ENCODE measurements around the gene PCK1. TPM values are rescaled to one million over a fixed set of nuclear protein-coding genes. Genes with fewer than 3 reads are reported as not detected.

Gene PCK1
- total and polyA plus RNA-seq, 2 donors (not counting 3 experiments of a cell fraction or from before 2014, with no cell fraction given): not detected

DNA sequence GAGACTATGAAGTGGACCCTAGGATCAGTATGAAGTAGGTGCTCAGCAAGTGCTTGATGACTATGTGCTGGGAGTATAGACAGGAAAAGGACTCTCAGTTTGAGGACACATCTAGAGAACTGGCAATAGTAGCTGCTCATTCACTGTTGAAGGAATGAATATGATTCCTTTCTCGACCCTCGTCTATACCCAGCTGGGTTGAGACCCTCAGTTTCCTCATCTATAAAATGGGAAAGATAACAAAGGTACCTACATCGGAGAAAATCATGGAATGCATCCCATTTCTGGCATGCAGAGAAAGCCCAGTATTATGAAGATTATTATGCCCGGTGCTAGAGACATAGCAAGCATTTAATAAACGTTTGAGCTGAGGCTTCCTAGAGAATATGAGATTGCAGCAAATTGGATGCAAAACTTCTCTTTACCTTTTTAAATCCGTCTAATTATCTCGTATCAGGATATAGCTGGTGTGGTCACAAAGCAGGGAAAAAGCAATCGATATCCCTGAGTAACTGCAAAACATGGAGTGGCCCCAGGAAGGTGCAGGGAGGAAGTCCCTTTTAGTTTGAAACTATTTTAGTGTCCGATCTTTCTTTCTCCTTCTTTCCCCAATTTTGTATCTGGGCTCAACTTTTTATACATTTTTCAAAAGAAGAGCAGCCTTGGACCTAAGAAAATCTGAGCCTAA lies 2.8 kb upstream of the PCK1 start:
- H3K79me2 ChIP-seq (ENCODE audit: control insufficient read depth, insufficient read depth, low read length): no peaks in the 10 kb centered on the region
- no peaks in the 10 kb centered on the region for H3K36me3 ChIP-seq (ENCODE audit: control insufficient read depth in 2 of 2, extremely low read depth in 1 of 2, insufficient read depth in 2 of 2, low read length in 2 of 2)
- ChIA-PET CTCF (no interaction called here), POLR2A (no interaction called here)
- intact Hi-C loops (cut with micrococcal nuclease) (no loop called here), dilution Hi-C loops (cut with MboI; ENCODE audit: extremely low pct_ligation_motif_present, low sequenced_read_pairs) (no loop called here)
- H3K9ac ChIP-seq (replicated peaks; ENCODE audit: extremely low read depth, insufficient read depth, low read length): no peak overlapping the region
- no peak for FAIRE-seq
- no peak overlapping the region for H2AFZ ChIP-seq (ENCODE audit: low read depth, low read length)
- BruUV-seq (replicated peaks): no TSS peak
- H3K27ac ChIP-seq (ENCODE audit: insufficient read depth, low read depth, low read length): no peak overlapping the region
- no peak overlapping the region for H3K4me2 ChIP-seq (ENCODE audit: insufficient read depth, low read length)
- H3K9me1 ChIP-seq (replicated peaks; ENCODE audit: control insufficient read depth, extremely low read depth, insufficient read depth, low read length): no peaks in the 10 kb centered on the region
- H3K9me3 ChIP-seq (replicated peaks; ENCODE audit: control insufficient read depth, insufficient read depth, low read length): no peaks in the 10 kb centered on the region
- no peaks in the 10 kb centered on the region for H3K4me1 ChIP-seq (ENCODE audit: control insufficient read depth, extremely low read depth, insufficient read depth, low read length)
- DNase-seq (ENCODE audit: low read depth, low spot score): no peak
- no peaks in the 10 kb centered on the region for H3K27me3 ChIP-seq (ENCODE audit: control insufficient read depth in 2 of 2, insufficient read depth in 2 of 2, low read length in 2 of 2)
- H4K20me1 ChIP-seq (replicated peaks; ENCODE audit: control insufficient read depth, extremely low read depth, insufficient read depth, low read length): no peaks in the 10 kb centered on the region
- TF ChIP-seq MYC (IDR thresholded peaks at IDR 0.05; ENCODE audit: low read depth, low read length): no peak
- TF ChIP-seq JUN (IDR thresholded peaks at IDR 0.05; ENCODE audit: borderline replicate concordance, insufficient read depth, insufficient read length, low read depth): no peak
- no peak for TF ChIP-seq POLR2AphosphoS5 (IDR thresholded peaks at IDR 0.05; ENCODE audit: insufficient read depth, low read depth, low read length)
- TF ChIP-seq GATA2 (IDR thresholded peaks at IDR 0.05; ENCODE audit: insufficient read depth, insufficient read length, low read depth, low read length): no peak
- TF ChIP-seq EZH2 (IDR thresholded peaks at IDR 0.05; ENCODE audit: borderline replicate concordance, low read depth, low read length, severe bottlenecking): no peak
- TF ChIP-seq MAX (IDR thresholded peaks at IDR 0.05; ENCODE audit: insufficient read depth, insufficient read length): no peak
- TF ChIP-seq, protein P1, sequence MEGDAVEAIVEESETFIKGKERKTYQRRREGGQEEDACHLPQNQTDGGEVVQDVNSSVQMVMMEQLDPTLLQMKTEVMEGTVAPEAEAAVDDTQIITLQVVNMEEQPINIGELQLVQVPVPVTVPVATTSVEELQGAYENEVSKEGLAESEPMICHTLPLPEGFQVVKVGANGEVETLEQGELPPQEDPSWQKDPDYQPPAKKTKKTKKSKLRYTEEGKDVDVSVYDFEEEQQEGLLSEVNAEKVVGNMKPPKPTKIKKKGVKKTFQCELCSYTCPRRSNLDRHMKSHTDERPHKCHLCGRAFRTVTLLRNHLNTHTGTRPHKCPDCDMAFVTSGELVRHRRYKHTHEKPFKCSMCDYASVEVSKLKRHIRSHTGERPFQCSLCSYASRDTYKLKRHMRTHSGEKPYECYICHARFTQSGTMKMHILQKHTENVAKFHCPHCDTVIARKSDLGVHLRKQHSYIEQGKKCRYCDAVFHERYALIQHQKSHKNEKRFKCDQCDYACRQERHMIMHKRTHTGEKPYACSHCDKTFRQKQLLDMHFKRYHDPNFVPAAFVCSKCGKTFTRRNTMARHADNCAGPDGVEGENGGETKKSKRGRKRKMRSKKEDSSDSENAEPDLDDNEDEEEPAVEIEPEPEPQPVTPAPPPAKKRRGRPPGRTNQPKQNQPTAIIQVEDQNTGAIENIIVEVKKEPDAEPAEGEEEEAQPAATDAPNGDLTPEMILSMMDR (IDR thresholded peaks at IDR 0.05; ENCODE audit: extremely low read depth in 1 of 2, insufficient read depth in 1 of 2, low read depth in 1 of 2, low read length in 2 of 2): no peak
- TF ChIP-seq POLR2A (IDR thresholded peaks at IDR 0.05; ENCODE audit: low read depth, low read length): no peak
- TF ChIP-seq FOS (IDR thresholded peaks at IDR 0.05; ENCODE audit: borderline replicate concordance, insufficient read depth, low read length): no peak
- no peak overlapping the region for H3K4me3 ChIP-seq (replicated peaks in 1 of 3; ENCODE audit: insufficient read depth in 1 of 3, low read depth in 1 of 3, low read length in 3 of 3)

Data from endothelial cell of umbilical vein (primary cell).